ENCODE results near the gene CNTNAP5. TPM values are rescaled to one million over a fixed set of nuclear protein-coding genes. Genes with fewer than 3 reads are reported as not detected.

CNTNAP5 gene
- total and polyA plus RNA-seq, 9 of the 15 experiments (the other 6 are each of a cell fraction or from before 2014, with no cell fraction given): not detected

DNA sequence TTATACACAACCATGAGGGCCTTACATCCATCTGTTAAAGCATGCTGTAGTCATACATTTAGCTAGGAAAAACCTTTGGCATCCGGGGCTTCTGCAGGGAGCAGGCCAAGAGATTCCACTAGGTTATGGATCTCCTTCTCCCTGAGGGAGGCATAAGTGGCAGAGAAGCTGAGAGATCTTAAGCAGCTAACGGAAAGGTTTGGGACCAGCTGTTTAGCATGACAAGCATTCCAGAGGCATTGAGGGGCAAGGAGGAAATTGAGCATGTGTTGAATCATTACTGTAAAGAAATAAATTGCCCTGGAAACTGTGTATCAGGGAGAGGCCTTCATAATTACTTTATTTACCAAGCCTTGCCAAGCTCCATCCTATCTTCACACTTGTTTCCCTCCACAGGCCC, 643.1 kb downstream of the CNTNAP5 start:
- in situ Hi-C loops (cut with MboI) (no loop called here), intact Hi-C loops (cut with micrococcal nuclease) (no loop called here)
- Histone ChIP-seq H3K9me3 (replicated peaks; ENCODE audit: control insufficient read depth, insufficient read depth, low read depth, low read length) (no peaks in the 10 kb centered on the region), H3K9me1 (ENCODE audit: control insufficient read depth, insufficient read depth, low read length) (no peaks in the 10 kb centered on the region), H2AFZ (ENCODE audit: low read depth, low read length) (no peak overlapping the region), H3K4me2 (ENCODE audit: insufficient read depth, low read length) (no peak overlapping the region), H3K4me1 (replicated peaks in 1 of 2; ENCODE audit: control insufficient read depth in 2 of 2, insufficient read depth in 2 of 2, low read length in 2 of 2) (no peaks in the 10 kb centered on the region), H3K79me2 (ENCODE audit: control insufficient read depth, insufficient read depth, low read length) (no peaks in the 10 kb centered on the region), H3K36me3 (ENCODE audit: control insufficient read depth, insufficient read depth, low read length) (no peaks in the 10 kb centered on the region), H4K20me1 (replicated peaks; ENCODE audit: control insufficient read depth, insufficient read depth, low read length) (no peaks in the 10 kb centered on the region), H3K27me3 (ENCODE audit: control insufficient read depth in 2 of 2, insufficient read depth in 2 of 2, low read length in 2 of 2) (no peaks in the 10 kb centered on the region), H3K9ac (ENCODE audit: insufficient read depth in 1 of 2, low read depth in 2 of 2, low read length in 2 of 2) (no peak overlapping the region), H3K4me3 (no peak overlapping the region), H3K27ac (ENCODE audit: extremely low read depth, low read depth, low read length) (no peak overlapping the region)
- 0% methylated on average over 2 of the region's 2 CpGs for WGBS (ENCODE audit: insufficient coverage, low coverage, missing lambda C conversion rate)
- FAIRE-seq (no peak), ATAC-seq (no peak), DNase-seq (ENCODE audit: extremely low read depth in 1 of 4, low spot score in 3 of 4) (no peak)
- ChIA-PET CTCF (ENCODE audit: low intra/inter-chr PET ratio) (no interaction called here), POLR2A (no interaction called here)
- BruUV-seq (replicated peaks): no TSS peak
- TF ChIP-seq RBBP5 (IDR thresholded peaks at IDR 0.05; ENCODE audit: borderline replicate concordance, insufficient read depth, low read length, poor library complexity, severe bottlenecking) (no peak), ZNF316 (IDR thresholded peaks at IDR 0.05) (no peak), ZNF3 (CRISPR knock-in tag; IDR thresholded peaks at IDR 0.05) (no peak), MEIS2 (IDR thresholded peaks at IDR 0.05; ENCODE audit: partially characterized antibody) (no peak)
- TF ChIP-seq, protein P1, sequence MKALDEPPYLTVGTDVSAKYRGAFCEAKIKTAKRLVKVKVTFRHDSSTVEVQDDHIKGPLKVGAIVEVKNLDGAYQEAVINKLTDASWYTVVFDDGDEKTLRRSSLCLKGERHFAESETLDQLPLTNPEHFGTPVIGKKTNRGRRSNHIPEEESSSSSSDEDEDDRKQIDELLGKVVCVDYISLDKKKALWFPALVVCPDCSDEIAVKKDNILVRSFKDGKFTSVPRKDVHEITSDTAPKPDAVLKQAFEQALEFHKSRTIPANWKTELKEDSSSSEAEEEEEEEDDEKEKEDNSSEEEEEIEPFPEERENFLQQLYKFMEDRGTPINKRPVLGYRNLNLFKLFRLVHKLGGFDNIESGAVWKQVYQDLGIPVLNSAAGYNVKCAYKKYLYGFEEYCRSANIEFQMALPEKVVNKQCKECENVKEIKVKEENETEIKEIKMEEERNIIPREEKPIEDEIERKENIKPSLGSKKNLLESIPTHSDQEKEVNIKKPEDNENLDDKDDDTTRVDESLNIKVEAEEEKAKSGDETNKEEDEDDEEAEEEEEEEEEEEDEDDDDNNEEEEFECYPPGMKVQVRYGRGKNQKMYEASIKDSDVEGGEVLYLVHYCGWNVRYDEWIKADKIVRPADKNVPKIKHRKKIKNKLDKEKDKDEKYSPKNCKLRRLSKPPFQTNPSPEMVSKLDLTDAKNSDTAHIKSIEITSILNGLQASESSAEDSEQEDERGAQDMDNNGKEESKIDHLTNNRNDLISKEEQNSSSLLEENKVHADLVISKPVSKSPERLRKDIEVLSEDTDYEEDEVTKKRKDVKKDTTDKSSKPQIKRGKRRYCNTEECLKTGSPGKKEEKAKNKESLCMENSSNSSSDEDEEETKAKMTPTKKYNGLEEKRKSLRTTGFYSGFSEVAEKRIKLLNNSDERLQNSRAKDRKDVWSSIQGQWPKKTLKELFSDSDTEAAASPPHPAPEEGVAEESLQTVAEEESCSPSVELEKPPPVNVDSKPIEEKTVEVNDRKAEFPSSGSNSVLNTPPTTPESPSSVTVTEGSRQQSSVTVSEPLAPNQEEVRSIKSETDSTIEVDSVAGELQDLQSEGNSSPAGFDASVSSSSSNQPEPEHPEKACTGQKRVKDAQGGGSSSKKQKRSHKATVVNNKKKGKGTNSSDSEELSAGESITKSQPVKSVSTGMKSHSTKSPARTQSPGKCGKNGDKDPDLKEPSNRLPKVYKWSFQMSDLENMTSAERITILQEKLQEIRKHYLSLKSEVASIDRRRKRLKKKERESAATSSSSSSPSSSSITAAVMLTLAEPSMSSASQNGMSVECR (CRISPR knock-in tag; IDR thresholded peaks at IDR 0.05): no peak
- TF ChIP-seq, protein P2, sequence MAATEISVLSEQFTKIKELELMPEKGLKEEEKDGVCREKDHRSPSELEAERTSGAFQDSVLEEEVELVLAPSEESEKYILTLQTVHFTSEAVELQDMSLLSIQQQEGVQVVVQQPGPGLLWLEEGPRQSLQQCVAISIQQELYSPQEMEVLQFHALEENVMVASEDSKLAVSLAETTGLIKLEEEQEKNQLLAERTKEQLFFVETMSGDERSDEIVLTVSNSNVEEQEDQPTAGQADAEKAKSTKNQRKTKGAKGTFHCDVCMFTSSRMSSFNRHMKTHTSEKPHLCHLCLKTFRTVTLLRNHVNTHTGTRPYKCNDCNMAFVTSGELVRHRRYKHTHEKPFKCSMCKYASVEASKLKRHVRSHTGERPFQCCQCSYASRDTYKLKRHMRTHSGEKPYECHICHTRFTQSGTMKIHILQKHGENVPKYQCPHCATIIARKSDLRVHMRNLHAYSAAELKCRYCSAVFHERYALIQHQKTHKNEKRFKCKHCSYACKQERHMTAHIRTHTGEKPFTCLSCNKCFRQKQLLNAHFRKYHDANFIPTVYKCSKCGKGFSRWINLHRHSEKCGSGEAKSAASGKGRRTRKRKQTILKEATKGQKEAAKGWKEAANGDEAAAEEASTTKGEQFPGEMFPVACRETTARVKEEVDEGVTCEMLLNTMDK (IDR thresholded peaks at IDR 0.05; ENCODE audit: borderline replicate concordance, insufficient read depth, low read depth, low read length, poor library complexity, severe bottlenecking): no peak
- TF ChIP-seq, protein P3, sequence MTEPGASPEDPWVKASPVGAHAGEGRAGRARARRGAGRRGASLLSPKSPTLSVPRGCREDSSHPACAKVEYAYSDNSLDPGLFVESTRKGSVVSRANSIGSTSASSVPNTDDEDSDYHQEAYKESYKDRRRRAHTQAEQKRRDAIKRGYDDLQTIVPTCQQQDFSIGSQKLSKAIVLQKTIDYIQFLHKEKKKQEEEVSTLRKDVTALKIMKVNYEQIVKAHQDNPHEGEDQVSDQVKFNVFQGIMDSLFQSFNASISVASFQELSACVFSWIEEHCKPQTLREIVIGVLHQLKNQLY (CRISPR knock-in tag; conservative IDR thresholded peaks at IDR 0.05): no peak
- TF ChIP-seq, protein P4, sequence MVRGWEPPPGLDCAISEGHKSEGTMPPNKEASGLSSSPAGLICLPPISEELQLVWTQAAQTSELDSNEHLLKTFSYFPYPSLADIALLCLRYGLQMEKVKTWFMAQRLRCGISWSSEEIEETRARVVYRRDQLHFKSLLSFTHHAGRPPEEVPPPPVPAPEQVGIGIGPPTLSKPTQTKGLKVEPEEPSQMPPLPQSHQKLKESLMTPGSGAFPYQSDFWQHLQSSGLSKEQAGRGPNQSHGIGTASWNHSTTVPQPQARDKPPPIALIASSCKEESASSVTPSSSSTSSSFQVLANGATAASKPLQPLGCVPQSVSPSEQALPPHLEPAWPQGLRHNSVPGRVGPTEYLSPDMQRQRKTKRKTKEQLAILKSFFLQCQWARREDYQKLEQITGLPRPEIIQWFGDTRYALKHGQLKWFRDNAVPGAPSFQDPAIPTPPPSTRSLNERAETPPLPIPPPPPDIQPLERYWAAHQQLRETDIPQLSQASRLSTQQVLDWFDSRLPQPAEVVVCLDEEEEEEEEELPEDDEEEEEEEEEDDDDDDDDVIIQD (CRISPR knock-in tag; IDR thresholded peaks at IDR 0.05): no peak

Measured in K562 (cell line).